SU-DHL-6 (cell line): ENCODE data around the gene ELL2.
A peak's percentile ranks its signal among the peaks of the same experiment; 100 is the strongest.

Source experiments
- H2AFZ ChIP-seq: fragments of 200-600 bp; sonication (generic); 2 replicates; pipeline ENCODE4 v1.6.1; 2014; ENCODE audit warnings: low read depth, mild to moderate bottlenecking, moderate library complexity, mixed read lengths, antibody characterized with exemption, low read length; ENCODE audit not compliant: severe bottlenecking
- H3F3A ChIP-seq: fragments of 200-600 bp; shearing (Covaris generic); 2 replicates; pipeline ENCODE4 v1.6.0; 2016; ENCODE audit warnings: antibody characterized with exemption, mild to moderate bottlenecking; ENCODE audit not compliant: insufficient read depth
- H3K27ac ChIP-seq: fragments of 200-600 bp; sonication (generic); 2 replicates; pipeline ENCODE4 v1.5.1; 2016; ENCODE audit warnings: low read depth, mild to moderate bottlenecking, low read length, moderate library complexity, mixed read lengths
- H3K27me3 ChIP-seq: fragments of 200-600 bp; sonication (generic), shearing (Covaris generic); 2 replicates; pipeline ENCODE4 v1.6.0; 2014; ENCODE audit warnings: mild to moderate bottlenecking, low read length
- H3K36me3 ChIP-seq: fragments of 200-600 bp; sonication (generic); 2 replicates; pipeline ENCODE4 v1.6.1; 2014; ENCODE audit warnings: mild to moderate bottlenecking, low read length, mixed read lengths
- H3K4me2 ChIP-seq: fragments of 300-600, 200-600 bp; shearing (Covaris generic), sonication (generic); 2 replicates; pipeline ENCODE4 v1.6.0; 2014; ENCODE audit warnings: low read length, low read depth, mild to moderate bottlenecking; ENCODE audit not compliant: poor library complexity, severe bottlenecking
- H3K4me3 ChIP-seq: fragments of 200-600 bp; sonication (generic); 2 replicates; pipeline ENCODE4 v1.5.1; 2014; ENCODE audit warnings: antibody characterized with exemption, low read length, mild to moderate bottlenecking, mixed read lengths; ENCODE audit not compliant: insufficient read depth, poor library complexity, severe bottlenecking
- H3K79me2 ChIP-seq: fragments of 200-600 bp; sonication (generic); 2 replicates; pipeline ENCODE4 v1.6.1; 2014; ENCODE audit warnings: mild to moderate bottlenecking, low read length, moderate library complexity; ENCODE audit not compliant: insufficient read depth
- H3K9ac ChIP-seq: fragments of 200-600 bp; sonication (generic); 2 replicates; pipeline ENCODE4 v1.7.0; 2014; ENCODE audit warnings: mild to moderate bottlenecking, low read length
- H3K9me2 ChIP-seq: fragments of 200-600 bp; sonication (generic); replicated peaks from 2 replicates; pipeline ENCODE4 v1.6.1; 2014; ENCODE audit warnings: low read length; ENCODE audit not compliant: insufficient read depth
- H3K9me3 ChIP-seq: fragments of 200-600 bp; sonication (generic); 2 replicates; pipeline ENCODE4 v1.6.1; 2014; ENCODE audit warnings: low read length, mixed read lengths; ENCODE audit not compliant: insufficient read depth
- H4K20me1 ChIP-seq: fragments of 200-600 bp; sonication (generic); 2 replicates; pipeline ENCODE4 v1.6.1; 2014; ENCODE audit warnings: low read depth, mild to moderate bottlenecking, antibody characterized with exemption, low read length, moderate library complexity, mixed read lengths
- CTCF ChIP-seq: fragments of 200-600 bp; sonication (generic); IDR thresholded peaks from one replicate; pipeline ENCODE4 v1.5.1; 2017; ENCODE audit warnings: antibody characterized with exemption, mild to moderate bottlenecking, low read length, moderate library complexity; ENCODE audit not compliant: insufficient read depth, poor library complexity, severe bottlenecking
- EZH2phosphoT487 ChIP-seq: fragments of 200-600 bp; sonication (generic), shearing (Covaris generic); conservative IDR thresholded peaks from 2 replicates; pipeline ENCODE4 v1.6.1; 2018; ENCODE audit warnings: mild to moderate bottlenecking, antibody characterized with exemption, low read length, moderate library complexity, mixed read lengths

Gene ELL2

GRCh38 chr5:95836544-95836943 is 125.1 kb downstream of the ELL2 start:
- Histone ChIP-seq H2AFZ (no peak overlapping the region), H3K4me3 (no peak overlapping the region), H3K9me2 (no peaks in the 10 kb centered on the region), H3K79me2 (no peaks in the 10 kb centered on the region), H3K27me3 (no peaks in the 10 kb centered on the region; the same call in 1 of the 2 replicates), H3K27ac (no peak overlapping the region), H3K9me3 (no peaks in the 10 kb centered on the region), H3K4me2 (no peak overlapping the region), H4K20me1 (no peaks in the 10 kb centered on the region), H3K9ac (no peak overlapping the region), H3F3A (peaks cover 7% of the 10 kb centered on the region), H3K36me3 (no peaks in the 10 kb centered on the region)
- no peak for TF ChIP-seq CTCF
- TF ChIP-seq EZH2phosphoT487 = no peak

GRCh38 chr5:95835682-95836385 is 125.8 kb downstream of the ELL2 start:
- Histone ChIP-seq H2AFZ (peak overlapping the region; percentile 53), H3K9ac (no peak overlapping the region), H3K4me2 (peak overlapping the region; percentile 88), H4K20me1 (no peaks in the 10 kb centered on the region), H3F3A (peaks cover 7% of the 10 kb centered on the region), H3K27ac (no peak overlapping the region), H3K36me3 (no peaks in the 10 kb centered on the region), H3K27me3 (no peaks in the 10 kb centered on the region; the same call in 1 of the 2 replicates), H3K4me3 (no peak overlapping the region), H3K9me3 (no peaks in the 10 kb centered on the region), H3K9me2 (no peaks in the 10 kb centered on the region), H3K79me2 (no peaks in the 10 kb centered on the region)
- no peak for TF ChIP-seq CTCF
- TF ChIP-seq EZH2phosphoT487 = no peak
